ENCODE measurements around the gene USF3. TPM values are rescaled to one million over a fixed set of nuclear protein-coding genes. Genes with fewer than 3 reads are reported as not detected.

Gene USF3
- total and polyA plus RNA-seq, 7 donors = 3.5 to 21.9 (median 10.7) TPM

- WGBS, 2 donors = 45 to 62% methylated on average over 7 of the region's 7 CpGs
- H3K9me3 ChIP-seq = no peaks in the 10 kb centered on the region
- H3K4me3 ChIP-seq = no peak overlapping the region
- intact Hi-C loops (cut with DNase I) = loop anchor here (10.0 kb wide), 1 partner anchor 598 kb away; no protein-coding TSS in a partner anchor
- H3K36me3 ChIP-seq = no peaks in the 10 kb centered on the region
- TF ChIP-seq CTCF (IDR thresholded peaks at IDR 0.05) (no peak), POLR2AphosphoS5 (IDR thresholded peaks at IDR 0.05) (no peak), POLR2A (IDR thresholded peaks at IDR 0.05) (no peak)
- peaks cover 0 to 71% (median 36%) of the 10 kb centered on the region in 4 donors for H3K4me1 ChIP-seq
- H3K27ac ChIP-seq = peak overlapping the region in 2 of 4 donors; percentile 94 to 98
- no peaks in the 10 kb centered on the region for H3K27me3 ChIP-seq
- DNase-seq = no peak
Observed at GRCh38 chr3:113743006-113743630, 46.7 kb upstream of the USF3 start.

GRCh38 chr3:113741620-113742019 is 45.2 kb upstream of the USF3 start:
- Histone ChIP-seq H3K4me3 (no peak overlapping the region), H3K4me1 (peaks cover 0 to 75% (median 35%) of the 10 kb centered on the region in 4 donors), H3K27me3 (no peaks in the 10 kb centered on the region), H3K36me3 (no peaks in the 10 kb centered on the region), H3K9me3 (no peaks in the 10 kb centered on the region), H3K27ac (no peak overlapping the region)
- intact Hi-C loops (cut with DNase I) = loop anchor here (10.0 kb wide), 1 partner anchor 597 kb away; no protein-coding TSS in a partner anchor
- 10 to 51% methylated on average over 1 of the region's 1 CpG for WGBS, 2 donors
- DNase-seq = no peak
- TF ChIP-seq POLR2A (IDR thresholded peaks at IDR 0.05) (no peak), CTCF (IDR thresholded peaks at IDR 0.05) (no peak), EP300 (IDR thresholded peaks at IDR 0.05) (no peak), POLR2AphosphoS5 (IDR thresholded peaks at IDR 0.05) (no peak)

- no peak for DNase-seq
- H3K27me3 ChIP-seq = no peaks in the 10 kb centered on the region
- intact Hi-C loops (cut with DNase I) = loop anchor here (10.0 kb wide), 1 partner anchor 596 kb away; no protein-coding TSS in a partner anchor
- no peaks in the 10 kb centered on the region for H3K36me3 ChIP-seq
- no peak for TF ChIP-seq CTCF (IDR thresholded peaks at IDR 0.05)
- TF ChIP-seq POLR2AphosphoS5 (IDR thresholded peaks at IDR 0.05) = no peak
- no peak for TF ChIP-seq POLR2A (IDR thresholded peaks at IDR 0.05)
- TF ChIP-seq EP300 (IDR thresholded peaks at IDR 0.05) = no peak
- peaks cover 0 to 81% (median 40%) of the 10 kb centered on the region in 4 donors for H3K4me1 ChIP-seq
- 38 to 65% methylated on average over 5 of the region's 5 CpGs for WGBS, 2 donors
- no peaks in the 10 kb centered on the region for H3K9me3 ChIP-seq
- no peak overlapping the region for H3K27ac ChIP-seq
- no peak overlapping the region for H3K4me3 ChIP-seq
Observed at GRCh38 chr3:113741086-113741485, 44.6 kb upstream of the USF3 start.

GRCh38 chr3:113736548-113737089 is 40.2 kb upstream of the USF3 start:
- Histone ChIP-seq H3K27me3 (no peaks in the 10 kb centered on the region), H3K4me3 (no peak overlapping the region), H3K27ac (peak overlapping the region in 2 of 4 donors; percentile 20 to 47), H3K36me3 (no peaks in the 10 kb centered on the region), H3K4me1 (peaks cover 0 to 56% (median 27%) of the 10 kb centered on the region in 4 donors), H3K9me3 (no peaks in the 10 kb centered on the region)
- WGBS, 2 donors = 19 to 26% methylated on average over 3 of the region's 3 CpGs
- TF ChIP-seq CTCF (IDR thresholded peaks at IDR 0.05) (peak; percentile 30 to 68 (median 63)), POLR2A (IDR thresholded peaks at IDR 0.05) (no peak), POLR2AphosphoS5 (IDR thresholded peaks at IDR 0.05) (no peak), EP300 (IDR thresholded peaks at IDR 0.05) (no peak)
- DNase-seq = no peak
- intact Hi-C loops (cut with DNase I) = loop anchor here (2.0 to 10.0 kb wide), 2 partner anchors 58 to 102 kb away; partner anchors contain the start of gene GRAMD1C
